Astrocyte (in vitro differentiated cells and primary cell): Measurements from ENCODE around the gene GNL2. TPM values are rescaled to one million over a fixed set of nuclear protein-coding genes. Genes with fewer than 3 reads are reported as not detected.
"Not testable (repeated sequence)": the region's sequence is repeated elsewhere in the genome, so short reads cannot be mapped to it uniquely, and the experiment has no call there.

Experiments
- DNase-seq: peaks from one replicate; pipeline ENCODE4 v3.0.0-alpha.2; 2010; ENCODE audit warnings: low read depth
- FAIRE-seq: peaks from 2 replicates; lab custom pipeline; 2011; peaks lifted over from hg19 to GRCh38; lab: Jason Lieb, UNC
- H2AFZ ChIP-seq: 2 replicates; pipeline ENCODE4 v1.6.0; 2012; ENCODE audit warnings: low read depth, low read length, inconsistent platforms
- H3K27ac ChIP-seq: 2 replicates; pipeline ENCODE4 v1.5.1; 2011; ENCODE audit warnings: low read depth, low read length, inconsistent platforms
- H3K27me3 ChIP-seq: 2 replicates; pipeline ENCODE4 v1.6.0; 2011; ENCODE audit warnings: low read length, inconsistent platforms; ENCODE audit not compliant: insufficient read depth
- H3K36me3 ChIP-seq: 2 replicates; pipeline ENCODE4 v1.5.1; 2011; ENCODE audit warnings: low read length, inconsistent platforms; ENCODE audit not compliant: insufficient read depth
- H3K4me1 ChIP-seq: 2 replicates; pipeline ENCODE4 v1.5.1; 2011; ENCODE audit warnings: low read length, inconsistent platforms; ENCODE audit not compliant: insufficient read depth
- H3K4me2 ChIP-seq: 2 replicates; pipeline ENCODE4 v1.6.0; 2012; ENCODE audit warnings: low read length, inconsistent platforms
- H3K4me3 ChIP-seq: 2 replicates; pipeline ENCODE4 v1.5.1; 2011; ENCODE audit warnings: low read depth, mild to moderate bottlenecking, low read length, inconsistent platforms; ENCODE audit not compliant: insufficient read depth
- H3K79me2 ChIP-seq: 2 replicates; pipeline ENCODE4 v1.6.0; 2012; ENCODE audit warnings: mild to moderate bottlenecking, low read length, inconsistent platforms; ENCODE audit not compliant: insufficient read depth
- H3K9ac ChIP-seq: 2 replicates; pipeline ENCODE4 v1.6.0; 2012; ENCODE audit warnings: mild to moderate bottlenecking, low read length, inconsistent platforms
- H3K9me3 ChIP-seq: 2 replicates; pipeline ENCODE4 v1.5.1; 2012; ENCODE audit warnings: low read depth, mild to moderate bottlenecking, low read length, inconsistent platforms; ENCODE audit not compliant: insufficient read depth
- H4K20me1 ChIP-seq: 2 replicates; pipeline ENCODE4 v1.6.0; 2012; ENCODE audit warnings: low read length, inconsistent platforms; ENCODE audit not compliant: insufficient read depth
- H3K27ac Mint-ChIP-seq: one replicate; pipeline ENCODE4 v1.8.0; 2021; ENCODE audit warnings: mild to moderate bottlenecking, mixed read lengths; ENCODE audit not compliant: unreplicated experiment
- H3K27me3 Mint-ChIP-seq: one replicate; pipeline ENCODE4 v1.8.0; 2021; ENCODE audit warnings: low read depth, mixed read lengths; ENCODE audit not compliant: unreplicated experiment
- H3K36me3 Mint-ChIP-seq: one replicate; pipeline ENCODE4 v1.8.0; 2021; ENCODE audit warnings: low read depth, mixed read lengths; ENCODE audit not compliant: unreplicated experiment
- H3K4me1 Mint-ChIP-seq: one replicate; pipeline ENCODE4 v1.8.0; 2021; ENCODE audit warnings: low read depth, mixed read lengths; ENCODE audit not compliant: unreplicated experiment
- H3K4me3 Mint-ChIP-seq: one replicate; pipeline ENCODE4 v1.8.0; 2021; ENCODE audit warnings: mild to moderate bottlenecking, moderate library complexity, mixed read lengths; ENCODE audit not compliant: unreplicated experiment
- H3K9me3 Mint-ChIP-seq: one replicate; pipeline ENCODE4 v1.8.0; 2021; ENCODE audit warnings: mild to moderate bottlenecking, mixed read lengths; ENCODE audit not compliant: unreplicated experiment
- CTCF ChIP-seq: IDR thresholded peaks from 2 replicates; pipeline ENCODE4 v1.5.1; 2011; ENCODE audit warnings: low read depth, mild to moderate bottlenecking, inconsistent platforms, low read length, moderate library complexity; ENCODE audit not compliant: insufficient read depth
- EZH2 ChIP-seq: IDR thresholded peaks from 2 replicates; pipeline ENCODE4 v1.6.1; 2012; ENCODE audit warnings: mild to moderate bottlenecking, low read length, inconsistent platforms; ENCODE audit not compliant: insufficient read depth
- total RNA-seq: library from RNA; stranded (reverse); gene quantifications from 2 replicates; pipeline ENCODE4 v1.2.1, GENCODE V29; 2021

GNL2 gene
- total RNA-seq, 1 donor from 2014 or later = 58.0 TPM

GRCh38 chr1:37596182-37596667 is 488 bp upstream of the GNL2 start:
- H3K9me3 Mint-ChIP-seq = no peaks in the 10 kb centered on the region
- peaks cover 9% of the 10 kb centered on the region for H3K4me1 ChIP-seq
- DNase-seq (no peak), FAIRE-seq (no peak)
- H3K4me2 ChIP-seq = peak overlapping the region; percentile 96
- H3K9me3 ChIP-seq = no peaks in the 10 kb centered on the region
- peak overlapping the region; percentile 100 for H3K4me3 Mint-ChIP-seq
- TF ChIP-seq EZH2 (no peak), CTCF (no peak)
- peaks cover 6% of the 10 kb centered on the region for H3K27me3 ChIP-seq
- H3K36me3 ChIP-seq = peaks cover 22% of the 10 kb centered on the region
- peaks cover 25% of the 10 kb centered on the region for H3K27me3 Mint-ChIP-seq
- peak overlapping the region; percentile 96 for H2AFZ ChIP-seq
- H3K27ac ChIP-seq = peak overlapping the region; percentile 58
- H3K4me3 ChIP-seq = peak overlapping the region; percentile 89
- H4K20me1 ChIP-seq = peaks cover 27% of the 10 kb centered on the region
- peaks cover 3% of the 10 kb centered on the region for H3K36me3 Mint-ChIP-seq
- peaks cover 44% of the 10 kb centered on the region for H3K79me2 ChIP-seq
- peaks cover 16% of the 10 kb centered on the region for H3K4me1 Mint-ChIP-seq
- H3K9ac ChIP-seq = peak overlapping the region; percentile 92
- peak overlapping the region; percentile 99 for H3K27ac Mint-ChIP-seq

GRCh38 chr1:37593726-37594125 is 2.0 kb downstream of the GNL2 start:
- Histone ChIP-seq H4K20me1 (peaks cover 36% of the 10 kb centered on the region), H3K79me2 (peaks cover 65% of the 10 kb centered on the region), H3K4me1 (peaks cover 9% of the 10 kb centered on the region), H3K27me3 (no peaks in the 10 kb centered on the region), H3K9ac (no peak overlapping the region), H3K9me3 (no peaks in the 10 kb centered on the region), H2AFZ (no peak overlapping the region), H3K27ac (no peak overlapping the region), H3K36me3 (peaks cover 42% of the 10 kb centered on the region), H3K4me3 (no peak overlapping the region), H3K4me2 (peak overlapping the region; percentile 96)
- H3K27me3 Mint-ChIP-seq = peaks cover 10% of the 10 kb centered on the region
- TF ChIP-seq CTCF = no peak
- TF ChIP-seq EZH2 = no peak
- peaks cover 3% of the 10 kb centered on the region for H3K36me3 Mint-ChIP-seq
- DNase-seq (no peak), FAIRE-seq (no peak)
- H3K4me3 Mint-ChIP-seq = peak overlapping the region; percentile 73
- H3K27ac Mint-ChIP-seq = no peak overlapping the region
- peaks cover 16% of the 10 kb centered on the region for H3K4me1 Mint-ChIP-seq
- no peaks in the 10 kb centered on the region for H3K9me3 Mint-ChIP-seq

GRCh38 chr1:37588939-37589338 is 6.8 kb downstream of the GNL2 start:
- H3K4me1 ChIP-seq = peaks cover 3% of the 10 kb centered on the region
- peaks cover 54% of the 10 kb centered on the region for H4K20me1 ChIP-seq
- no peak overlapping the region for H3K9ac ChIP-seq
- no peaks in the 10 kb centered on the region for H3K27me3 ChIP-seq
- H3K4me3 Mint-ChIP-seq = no peak overlapping the region
- no peak overlapping the region for H2AFZ ChIP-seq
- no peak overlapping the region for H3K27ac Mint-ChIP-seq
- no peaks in the 10 kb centered on the region for H3K9me3 Mint-ChIP-seq
- peaks cover 69% of the 10 kb centered on the region for H3K36me3 ChIP-seq
- H3K9me3 ChIP-seq = no peaks in the 10 kb centered on the region
- FAIRE-seq = no peak
- peaks cover 74% of the 10 kb centered on the region for H3K79me2 ChIP-seq
- no peak overlapping the region for H3K4me3 ChIP-seq
- peaks cover 10% of the 10 kb centered on the region for H3K36me3 Mint-ChIP-seq
- H3K27me3 Mint-ChIP-seq = no peaks in the 10 kb centered on the region
- H3K4me2 ChIP-seq = no peak overlapping the region
- TF ChIP-seq CTCF (no peak), EZH2 (no peak)
- DNase-seq = no peak
- H3K27ac ChIP-seq = no peak overlapping the region
- peaks cover 5% of the 10 kb centered on the region for H3K4me1 Mint-ChIP-seq

GRCh38 chr1:37584544-37584943 is 11.2 kb downstream of the GNL2 start:
- not testable (repeated sequence) for H3K9me3 Mint-ChIP-seq, H3K27me3 ChIP-seq, H3K4me1 ChIP-seq, H3K4me3 Mint-ChIP-seq, FAIRE-seq, H3K4me2 ChIP-seq, H3K27ac ChIP-seq, H3K9ac ChIP-seq, H3K4me1 Mint-ChIP-seq, H2AFZ ChIP-seq, H3K27ac Mint-ChIP-seq, DNase-seq, H3K27me3 Mint-ChIP-seq, H3K9me3 ChIP-seq, H3K4me3 ChIP-seq
- Histone ChIP-seq H3K36me3 (peaks cover 61% of the 10 kb centered on the region), H3K79me2 (peaks cover 32% of the 10 kb centered on the region), H4K20me1 (peaks cover 31% of the 10 kb centered on the region)
- H3K36me3 Mint-ChIP-seq = peaks cover 16% of the 10 kb centered on the region
